Hepatocyte (in vitro differentiated cells): ENCODE data around the gene KRTDAP. TPM values are rescaled to one million over a fixed set of nuclear protein-coding genes. Genes with fewer than 3 reads are reported as not detected.

Source experiments
- DNase-seq: peaks from one replicate; pipeline ENCODE4 v3.0.0-alpha.2; 2016; ENCODE audit warnings: low spot score
- H2AFZ ChIP-seq: fragments of 200-600 bp; sonication (generic); 2 replicates; pipeline ENCODE4 v1.6.0; 2016; ENCODE audit warnings: antibody characterized with exemption, mild to moderate bottlenecking
- H3K27ac ChIP-seq: fragments of 200-600 bp; sonication (generic); 2 replicates; pipeline ENCODE4 v1.5.1; 2016; ENCODE audit warnings: mild to moderate bottlenecking
- H3K27me3 ChIP-seq: fragments of 200-600 bp; sonication (generic); 2 replicates; pipeline ENCODE4 v1.6.1; 2016
- H3K36me3 ChIP-seq: fragments of 200-600 bp; sonication (generic); replicated peaks from 2 replicates; pipeline ENCODE4 v1.5.1; 2016; ENCODE audit warnings: low read depth; ENCODE audit not compliant: insufficient read depth
- H3K4me1 ChIP-seq: fragments of 200-600 bp; sonication (generic); 2 replicates; pipeline ENCODE4 v1.5.1; 2016; ENCODE audit warnings: mild to moderate bottlenecking, moderate library complexity; ENCODE audit not compliant: insufficient read depth
- H3K4me2 ChIP-seq: fragments of 200-600 bp; sonication (generic); 2 replicates; pipeline ENCODE4 v1.6.0; 2016
- H3K4me3 ChIP-seq: fragments of 200-600 bp; sonication (generic); 2 replicates; pipeline ENCODE4 v1.5.1; 2016; ENCODE audit warnings: mild to moderate bottlenecking
- H3K79me2 ChIP-seq: fragments of 200-600 bp; sonication (generic); 2 replicates; pipeline ENCODE4 v1.6.0; 2017; ENCODE audit warnings: mild to moderate bottlenecking
- H3K9me2 ChIP-seq: fragments of 200-600 bp; sonication (generic); replicated peaks from 2 replicates; pipeline ENCODE4 v1.6.0; 2017; ENCODE audit warnings: mild to moderate bottlenecking; ENCODE audit not compliant: insufficient read depth
- H3K9me3 ChIP-seq: fragments of 200-600 bp; sonication (generic); 2 replicates; pipeline ENCODE4 v1.5.1; 2016; ENCODE audit warnings: low read depth, mild to moderate bottlenecking
- H4K20me1 ChIP-seq: fragments of 200-600 bp; sonication (generic); 2 replicates; pipeline ENCODE4 v1.6.0; 2016; ENCODE audit warnings: mild to moderate bottlenecking; ENCODE audit not compliant: insufficient read depth, poor library complexity, severe bottlenecking
- CTCF ChIP-seq: fragments of 200-600 bp; sonication (generic); IDR thresholded peaks from 2 replicates; pipeline ENCODE4 v1.5.1; 2016; ENCODE audit warnings: antibody characterized with exemption, mild to moderate bottlenecking; ENCODE audit not compliant: poor library complexity
- EZH2 ChIP-seq: fragments of 200-600 bp; sonication (generic); IDR thresholded peaks from 2 replicates; pipeline ENCODE4 v1.6.1; 2016; ENCODE audit warnings: antibody characterized with exemption, mild to moderate bottlenecking, borderline replicate concordance
- EZH2phosphoT487 ChIP-seq: fragments of 200-600 bp; sonication (generic); IDR thresholded peaks from one replicate; pipeline ENCODE4 v1.6.1; 2018; ENCODE audit warnings: antibody characterized with exemption, mild to moderate bottlenecking, low read depth, moderate library complexity; ENCODE audit not compliant: unreplicated experiment, severe bottlenecking
- WGBS: methylation state at CpG from one replicate; pipeline ENCODE4 v1.1.6; 2016; ENCODE audit warnings: low lambda C conversion rate; ENCODE audit errors: missing lambda C conversion rate; 5-methylcytosine and 5-hydroxymethylcytosine counted together
- polyA plus RNA-seq: library from polyadenylated mRNA; unstranded; fragments of >200 nt; fragmentation: Nextera tagmentation; extraction: Ambion mirVana; gene quantifications from 2 replicates; pipeline ENCODE4 v1.2.1, GENCODE V29; 2016
- total RNA-seq: library from RNA; depleted of rRNA; stranded (reverse); fragments of >200 nt; gene quantifications from 2 replicates; pipeline ENCODE4 v1.2.3, GENCODE V29; 2014

KRTDAP gene
- total and polyA plus RNA-seq, 2 experiments from 2014 or later = 0.97 to 1.6 TPM

- Histone ChIP-seq H3K9me2 (no peaks in the 10 kb centered on the region), H3K4me2 (peak overlapping the region; percentile 80), H3K4me1 (peaks cover 3% of the 10 kb centered on the region), H2AFZ (peak overlapping the region; percentile 85), H3K36me3 (no peaks in the 10 kb centered on the region), H3K9me3 (no peaks in the 10 kb centered on the region), H3K4me3 (peak overlapping the region; percentile 36), H3K27ac (peak overlapping the region; percentile 89), H3K79me2 (peaks cover 6% of the 10 kb centered on the region), H4K20me1 (no peaks in the 10 kb centered on the region), H3K27me3 (no peaks in the 10 kb centered on the region)
- peak; percentile 93 for DNase-seq
- TF ChIP-seq CTCF = peak; percentile 99
- no peak for TF ChIP-seq EZH2
- TF ChIP-seq EZH2phosphoT487 = no peak
- WGBS = 2% methylated on average over 38 of the region's 39 CpGs
Measured at GRCh38 chr19:35509861-35510625, 19.8 kb upstream of the KRTDAP start.

GRCh38 chr19:35509018-35509652, 18.9 kb upstream of the KRTDAP start:
- DNase-seq = peak; percentile 87
- TF ChIP-seq EZH2phosphoT487 (no peak), CTCF (no peak), EZH2 (no peak)
- Histone ChIP-seq H3K4me3 (peak overlapping the region; percentile 36), H3K9me3 (no peaks in the 10 kb centered on the region), H3K27me3 (no peaks in the 10 kb centered on the region), H4K20me1 (no peaks in the 10 kb centered on the region), H3K27ac (peak overlapping the region; percentile 89), H3K4me1 (peaks cover 3% of the 10 kb centered on the region), H3K36me3 (no peaks in the 10 kb centered on the region), H3K79me2 (peaks cover 6% of the 10 kb centered on the region), H3K9me2 (no peaks in the 10 kb centered on the region), H2AFZ (peak overlapping the region; percentile 85), H3K4me2 (peak overlapping the region; percentile 80)
- 18% methylated on average over 12 of the region's 12 CpGs for WGBS

DNA sequence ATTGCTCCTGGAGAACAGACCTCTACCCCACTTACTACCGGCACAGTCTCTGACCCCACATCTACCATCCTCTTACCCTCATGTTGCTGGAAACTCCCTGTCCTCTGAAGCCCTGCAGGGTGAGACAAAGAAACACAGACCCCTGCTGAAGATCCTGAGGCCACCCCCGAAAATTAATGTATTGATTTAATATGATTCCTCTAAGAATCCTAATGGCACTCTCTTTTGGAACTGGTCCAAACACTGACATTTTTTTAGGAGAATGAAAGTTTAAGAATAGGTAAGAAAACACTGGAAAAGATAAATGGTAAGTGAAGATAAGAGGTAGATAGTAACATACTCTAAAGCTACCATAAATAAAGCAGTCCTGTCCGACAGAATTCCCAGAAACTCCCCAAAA, 17.9 kb upstream of the KRTDAP start:
- no peaks in the 10 kb centered on the region for H4K20me1 ChIP-seq
- no peaks in the 10 kb centered on the region for H3K36me3 ChIP-seq
- H3K4me3 ChIP-seq = no peak overlapping the region
- no peak overlapping the region for H2AFZ ChIP-seq
- H3K9me3 ChIP-seq = no peaks in the 10 kb centered on the region
- H3K4me2 ChIP-seq = no peak overlapping the region
- H3K79me2 ChIP-seq = peaks cover 6% of the 10 kb centered on the region
- H3K27me3 ChIP-seq = no peaks in the 10 kb centered on the region
- H3K4me1 ChIP-seq = peaks cover 3% of the 10 kb centered on the region
- no peak for DNase-seq
- TF ChIP-seq EZH2phosphoT487 (no peak), EZH2 (no peak), CTCF (no peak)
- 96% methylated on average over 3 of the region's 3 CpGs for WGBS
- no peaks in the 10 kb centered on the region for H3K9me2 ChIP-seq
- no peak overlapping the region for H3K27ac ChIP-seq
